ENCODE results near the gene SGPL1.

DNA sequence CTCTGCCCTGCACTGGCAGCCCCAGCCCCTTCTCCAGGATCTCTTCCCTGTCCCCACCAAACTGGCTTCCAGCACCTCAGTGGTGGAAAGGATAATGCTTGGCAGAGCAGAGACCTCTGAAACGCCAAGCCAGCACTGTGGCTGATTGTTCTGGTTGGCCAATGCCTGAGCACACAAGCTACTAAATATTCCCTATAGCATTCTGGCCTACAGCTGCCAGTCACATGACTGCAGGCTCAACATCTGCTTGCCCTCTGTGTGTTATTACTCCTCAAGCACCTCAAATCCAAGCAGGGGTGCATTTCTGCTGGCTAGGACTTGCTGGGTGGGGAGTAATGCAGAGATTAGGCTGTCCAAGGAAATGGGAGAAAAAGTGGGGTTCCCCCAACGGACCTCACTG lies 36.7 kb upstream of the SGPL1 start:
- TF ChIP-seq SIRT6 (IDR thresholded peaks at IDR 0.05; ENCODE audit: low read length): no peak
- TF ChIP-seq, protein P1, sequence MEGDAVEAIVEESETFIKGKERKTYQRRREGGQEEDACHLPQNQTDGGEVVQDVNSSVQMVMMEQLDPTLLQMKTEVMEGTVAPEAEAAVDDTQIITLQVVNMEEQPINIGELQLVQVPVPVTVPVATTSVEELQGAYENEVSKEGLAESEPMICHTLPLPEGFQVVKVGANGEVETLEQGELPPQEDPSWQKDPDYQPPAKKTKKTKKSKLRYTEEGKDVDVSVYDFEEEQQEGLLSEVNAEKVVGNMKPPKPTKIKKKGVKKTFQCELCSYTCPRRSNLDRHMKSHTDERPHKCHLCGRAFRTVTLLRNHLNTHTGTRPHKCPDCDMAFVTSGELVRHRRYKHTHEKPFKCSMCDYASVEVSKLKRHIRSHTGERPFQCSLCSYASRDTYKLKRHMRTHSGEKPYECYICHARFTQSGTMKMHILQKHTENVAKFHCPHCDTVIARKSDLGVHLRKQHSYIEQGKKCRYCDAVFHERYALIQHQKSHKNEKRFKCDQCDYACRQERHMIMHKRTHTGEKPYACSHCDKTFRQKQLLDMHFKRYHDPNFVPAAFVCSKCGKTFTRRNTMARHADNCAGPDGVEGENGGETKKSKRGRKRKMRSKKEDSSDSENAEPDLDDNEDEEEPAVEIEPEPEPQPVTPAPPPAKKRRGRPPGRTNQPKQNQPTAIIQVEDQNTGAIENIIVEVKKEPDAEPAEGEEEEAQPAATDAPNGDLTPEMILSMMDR (IDR thresholded peaks at IDR 0.05; ENCODE audit: control extremely low read depth in 1 of 3, insufficient read depth in 1 of 3, low read depth in 1 of 3, low read length in 3 of 3): no peak
- no peak for TF ChIP-seq YY1 (IDR thresholded peaks at IDR 0.05; ENCODE audit: low read depth, low read length)
- no peak for TF ChIP-seq POLR2A (IDR thresholded peaks at IDR 0.05; ENCODE audit: control extremely low read depth in 1 of 2, low read depth in 2 of 2, low read length in 2 of 2)
- no peak for TF ChIP-seq KDM1A (IDR thresholded peaks at IDR 0.05; ENCODE audit: borderline replicate concordance, low read length)
- TF ChIP-seq JUN (IDR thresholded peaks at IDR 0.05; ENCODE audit: low read depth, low read length): no peak
- no peak for TF ChIP-seq TAF1 (IDR thresholded peaks at IDR 0.05; ENCODE audit: low read depth, low read length)
- TF ChIP-seq GTF2F1 (IDR thresholded peaks at IDR 0.05; ENCODE audit: borderline replicate concordance, low read depth, low read length): no peak
- no peak for TF ChIP-seq MAFK (IDR thresholded peaks at IDR 0.05; ENCODE audit: low read depth, low read length)
- no peak for TF ChIP-seq POLR2AphosphoS5 (IDR thresholded peaks at IDR 0.05; ENCODE audit: low read depth, low read length)
- TF ChIP-seq CHD2 (IDR thresholded peaks at IDR 0.05; ENCODE audit: low read length): no peak
